ENCODE measurements around the gene STAG1.
A peak's percentile ranks its signal among the peaks of the same experiment; 100 is the strongest.
"Not testable (repeated sequence)": the region's sequence is repeated elsewhere in the genome, so short reads cannot be mapped to it uniquely, and the experiment has no call there.

STAG1 gene

DNA sequence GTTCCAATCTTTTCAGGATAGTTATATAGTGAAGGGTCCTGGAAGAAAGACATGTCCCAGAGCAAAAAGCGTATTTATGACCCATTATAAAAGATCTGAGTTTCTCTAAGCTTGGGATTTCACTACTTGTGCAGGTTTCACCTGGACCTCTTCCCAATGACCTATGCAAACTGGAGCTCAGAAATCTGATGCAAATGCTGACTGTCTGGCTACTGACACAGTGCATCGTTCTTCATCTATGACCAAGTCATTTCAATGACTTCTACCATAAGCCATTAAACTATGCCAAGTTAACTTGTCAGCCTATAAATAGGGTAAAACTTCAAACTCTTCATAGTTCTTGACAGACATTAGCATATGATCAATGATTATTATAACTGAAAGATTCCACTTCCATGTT lies 11.1 kb downstream of the STAG1 start:
- no peak for DNase-seq

DNA sequence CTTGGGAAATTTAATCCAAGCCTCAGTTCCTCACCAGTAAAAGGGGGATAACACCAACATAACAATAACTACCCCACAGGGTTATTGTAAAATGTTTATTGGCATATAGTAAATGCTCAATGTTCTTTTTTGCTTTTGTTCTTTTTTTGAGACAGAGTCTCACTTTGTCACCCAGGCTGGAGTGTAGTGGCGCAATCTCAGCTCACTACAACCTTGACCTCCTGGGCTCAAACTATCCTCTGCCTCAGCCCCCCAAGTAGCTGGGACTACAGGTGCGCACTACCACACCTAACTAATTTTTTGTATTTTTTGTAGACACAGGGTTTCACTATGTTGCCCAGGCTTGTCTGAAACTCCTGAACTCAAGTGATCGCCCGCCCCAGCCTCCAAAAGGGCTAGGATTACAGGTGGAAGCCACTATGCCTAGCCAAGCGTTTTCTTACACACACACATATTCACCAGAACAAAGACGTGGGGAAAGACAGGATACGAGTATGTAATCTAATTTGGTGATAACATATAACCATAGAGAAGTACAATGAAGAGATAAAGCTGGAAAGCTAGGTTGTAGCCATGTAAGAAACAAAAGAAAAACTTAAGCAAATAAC lies 11.7 kb downstream of the STAG1 start:
- DNase-seq = no peak

DNA sequence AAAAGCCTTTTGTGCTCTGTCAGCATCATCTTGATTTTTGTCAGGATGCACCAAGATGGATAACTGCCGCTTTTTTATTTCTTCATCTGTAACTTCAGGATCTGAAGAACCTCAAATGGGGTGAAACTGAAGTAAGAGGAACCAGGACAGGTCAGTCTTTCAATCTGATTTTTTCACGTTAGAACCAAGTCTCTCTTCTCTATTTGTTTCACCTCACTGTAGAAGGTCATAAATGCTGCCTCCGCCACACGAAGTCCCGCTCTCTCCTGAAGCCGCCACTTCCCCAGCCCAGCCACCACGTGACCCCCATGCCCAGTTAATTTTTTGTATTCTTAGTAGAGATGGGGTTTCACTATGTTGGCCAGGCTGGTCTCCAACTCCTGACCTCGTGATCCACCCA lies 15.2 kb downstream of the STAG1 start:
- DNase-seq = not testable (repeated sequence)

DNA sequence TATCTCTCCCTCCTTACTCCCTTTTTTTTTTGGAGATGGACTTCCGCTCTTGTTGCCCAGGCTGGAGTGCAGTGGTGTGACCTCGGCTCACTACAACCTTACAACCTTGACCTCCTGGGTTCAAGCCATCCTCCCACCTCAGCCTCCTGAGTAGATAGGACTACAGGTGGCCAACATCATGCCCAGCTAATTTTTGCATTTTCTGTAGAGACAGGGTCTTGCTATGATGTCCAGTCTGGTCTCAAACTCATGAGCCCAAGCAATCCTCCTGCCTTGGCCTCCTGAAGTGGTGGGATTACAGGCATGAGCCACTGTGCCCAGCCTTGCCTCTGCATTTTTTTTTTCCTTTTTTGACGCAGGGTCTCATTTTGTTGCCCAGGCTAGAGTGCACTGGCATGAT lies 17.1 kb downstream of the STAG1 start:
- DNase-seq = no peak

DNA sequence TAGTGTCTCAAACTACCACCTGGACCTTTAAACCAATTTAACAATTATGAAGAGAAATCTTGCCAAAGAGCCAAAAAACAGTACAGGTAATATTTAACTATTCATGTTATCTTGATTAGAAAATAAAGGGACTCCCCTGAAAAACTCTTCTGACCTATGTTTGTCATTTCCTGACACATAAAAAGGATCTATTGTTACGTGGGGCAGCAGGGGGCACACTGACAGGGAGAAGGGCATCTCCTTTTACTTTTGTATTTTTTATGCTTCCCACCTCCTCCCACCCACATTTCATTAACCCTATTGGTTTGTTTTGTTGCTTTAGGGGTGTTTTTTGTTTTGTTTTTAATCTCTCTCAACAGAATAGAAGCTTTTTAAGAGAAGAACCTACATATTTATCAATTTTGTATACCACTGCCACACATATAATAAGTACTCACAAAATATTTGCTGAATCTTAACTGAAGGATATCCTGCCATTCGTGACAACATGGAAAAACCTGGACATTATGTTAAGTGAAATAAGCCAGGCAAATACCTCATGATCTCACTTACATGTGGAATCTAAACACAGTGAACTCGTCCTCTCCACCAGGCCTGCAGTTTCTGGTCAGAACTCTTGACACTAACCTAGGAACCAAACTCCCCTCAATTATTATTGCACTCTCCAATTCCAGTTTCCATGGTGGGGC lies 17.7 kb downstream of the STAG1 start:
- no peak for DNase-seq

DNA sequence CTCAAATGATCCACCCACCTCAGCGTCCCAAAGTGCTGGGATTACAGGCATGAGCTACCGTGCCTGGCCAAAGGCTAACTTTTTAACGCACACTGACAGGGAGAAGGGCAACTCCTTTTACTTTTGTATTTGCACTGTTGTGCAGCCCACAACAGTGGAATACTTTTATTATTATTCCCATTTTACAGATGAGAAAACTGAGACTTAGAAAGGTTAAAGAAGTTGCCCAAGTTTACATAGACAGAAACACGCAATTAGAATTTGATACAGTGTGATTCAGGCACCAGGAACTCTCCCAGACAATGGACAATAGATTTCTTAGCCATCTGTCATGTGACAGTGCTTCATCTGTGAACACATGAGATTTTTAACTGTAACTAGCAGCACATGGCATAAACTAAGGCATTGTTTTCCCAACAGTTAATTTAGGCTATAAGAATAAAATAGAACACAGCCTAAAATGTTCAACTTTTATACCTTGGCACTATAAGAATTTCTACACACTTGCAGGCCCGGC lies 18.8 kb downstream of the STAG1 start:
- DNase-seq = no peak

DNA sequence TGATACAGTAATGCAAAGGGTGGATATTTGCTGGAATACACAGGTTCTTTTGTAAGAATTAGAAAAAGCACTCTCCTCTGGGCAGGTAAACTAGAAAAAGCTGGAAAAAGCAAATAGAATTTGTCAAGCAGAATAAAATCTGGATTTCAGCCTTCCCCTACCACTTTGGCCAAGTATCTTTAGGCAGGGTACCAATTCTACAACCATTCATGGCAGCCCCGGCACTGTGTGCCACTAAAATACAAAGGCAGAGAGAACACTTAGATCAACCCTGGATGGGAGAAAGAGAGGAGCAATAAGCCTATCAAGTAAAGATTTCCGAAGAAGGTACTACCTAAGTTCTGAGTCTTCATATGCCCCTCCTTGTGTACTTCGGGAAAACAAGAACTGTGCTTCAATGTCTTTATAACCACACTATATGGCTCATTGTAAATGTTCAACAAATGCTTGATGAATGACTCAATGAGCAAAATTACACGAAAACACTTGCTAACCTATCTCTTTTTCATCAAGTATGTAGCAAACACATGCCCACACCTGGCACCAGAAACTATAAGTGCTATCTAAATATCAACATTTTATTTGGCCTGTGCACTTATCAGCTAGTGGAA lies 20.8 kb downstream of the STAG1 start:
- no peak for DNase-seq

DNA sequence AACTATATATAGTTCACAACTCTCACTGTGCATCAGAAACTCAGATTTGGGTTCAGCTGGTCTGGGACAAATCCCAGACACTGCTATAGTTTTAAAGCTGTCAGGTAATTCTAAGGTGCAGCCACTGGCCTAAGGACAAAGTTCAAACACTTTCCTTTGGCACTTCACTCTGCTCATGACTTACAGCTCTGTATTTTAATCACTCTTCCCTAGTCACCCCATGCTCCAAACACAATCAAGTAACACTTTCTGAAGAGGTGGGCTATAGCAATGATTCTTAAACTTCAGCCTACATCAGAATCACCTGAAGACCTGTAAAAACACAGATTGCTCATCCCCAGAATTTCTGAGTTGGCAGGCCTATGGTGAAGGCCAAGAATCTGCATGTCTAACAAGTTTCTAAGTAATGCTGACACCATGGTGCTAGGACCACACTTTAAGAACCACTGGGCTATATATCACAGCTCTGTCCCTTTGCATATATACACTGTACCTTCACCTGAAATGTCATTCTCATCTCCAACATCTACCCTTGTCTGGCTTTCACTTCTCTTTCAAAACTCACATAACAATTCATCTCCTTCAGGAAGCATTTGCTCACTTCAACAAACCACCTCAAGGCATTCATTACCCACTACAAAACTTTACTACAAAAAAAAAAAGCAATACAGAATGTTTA lies 21.4 kb downstream of the STAG1 start:
- no peak for DNase-seq

DNA sequence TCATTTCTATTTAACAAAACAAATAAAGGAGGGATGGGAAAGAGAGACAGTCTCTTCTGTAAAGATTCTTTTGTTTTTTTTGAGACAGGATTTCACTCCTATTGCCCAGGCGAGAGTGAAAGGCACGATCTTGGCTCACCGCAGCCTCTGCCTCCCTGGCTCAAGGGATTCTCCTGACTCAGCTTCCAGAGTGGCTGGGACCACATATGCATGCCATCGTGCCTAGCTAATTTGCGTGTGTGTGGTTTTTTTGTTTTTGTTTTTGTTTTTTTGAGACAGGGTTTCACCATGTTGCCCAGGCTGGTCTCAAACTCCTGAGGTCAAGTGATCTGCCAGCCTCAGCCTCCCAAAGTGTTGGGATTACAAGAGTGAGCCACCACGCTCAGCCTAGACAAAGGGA lies 23.3 kb downstream of the STAG1 start:
- DNase-seq = no peak

DNA sequence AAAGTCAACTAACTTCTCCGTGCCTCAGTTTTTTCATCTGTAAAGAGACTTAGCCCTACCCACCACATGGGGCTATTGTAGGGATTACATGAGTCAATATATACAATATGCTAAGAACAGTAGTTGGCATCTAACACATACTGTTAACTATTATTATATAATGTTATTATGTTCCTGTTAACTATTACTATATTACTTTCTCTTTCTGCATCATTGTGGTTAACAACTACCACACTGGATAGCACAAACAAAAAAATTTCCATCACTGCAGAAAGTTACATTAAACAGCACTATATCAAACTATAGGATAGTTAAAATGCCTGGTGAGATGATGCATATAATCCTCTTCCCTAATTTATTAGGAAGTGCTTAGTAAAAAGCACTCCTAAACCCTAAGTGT lies 23.7 kb downstream of the STAG1 start:
- no peak for DNase-seq

DNA sequence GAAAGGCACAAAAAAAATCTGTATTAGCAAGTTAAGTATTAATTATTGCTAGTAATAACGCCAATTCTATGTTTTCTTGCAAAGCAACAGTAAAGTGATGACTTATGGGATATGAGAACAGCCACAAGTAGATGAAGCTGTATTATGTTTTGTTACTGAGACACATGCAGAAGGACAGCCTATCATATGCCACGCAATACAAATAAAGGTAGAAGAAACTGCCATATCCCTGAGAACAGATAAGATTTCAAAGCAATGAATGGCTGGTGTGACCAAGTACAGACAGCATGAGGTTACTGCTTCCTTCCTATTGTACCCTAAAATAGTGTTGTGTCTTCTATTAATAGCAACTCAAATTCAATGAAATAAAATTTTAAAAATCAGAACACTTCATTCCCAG lies 26.7 kb downstream of the STAG1 start:
- no peak for DNase-seq

DNA sequence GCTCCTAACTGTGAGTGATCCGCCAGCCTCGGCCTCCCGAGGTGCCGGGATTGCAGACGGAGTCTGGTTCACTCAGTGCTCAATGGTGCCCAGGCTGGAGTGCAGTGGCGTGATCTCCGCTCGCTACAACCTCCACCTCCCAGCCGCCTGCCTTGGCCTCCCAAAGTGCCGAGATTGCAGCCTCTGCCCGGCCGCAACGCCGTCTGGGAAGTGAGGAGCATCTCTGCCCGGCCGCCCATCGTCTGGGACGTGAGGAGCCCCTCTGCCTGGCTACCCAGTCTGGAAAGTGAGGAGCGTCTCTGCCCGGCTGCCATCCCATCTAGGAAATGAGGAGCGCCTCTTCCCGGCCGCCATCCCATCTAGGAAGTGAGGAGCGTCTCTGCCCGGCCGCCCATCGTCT lies 29.3 kb downstream of the STAG1 start:
- not testable (repeated sequence) for DNase-seq

DNA sequence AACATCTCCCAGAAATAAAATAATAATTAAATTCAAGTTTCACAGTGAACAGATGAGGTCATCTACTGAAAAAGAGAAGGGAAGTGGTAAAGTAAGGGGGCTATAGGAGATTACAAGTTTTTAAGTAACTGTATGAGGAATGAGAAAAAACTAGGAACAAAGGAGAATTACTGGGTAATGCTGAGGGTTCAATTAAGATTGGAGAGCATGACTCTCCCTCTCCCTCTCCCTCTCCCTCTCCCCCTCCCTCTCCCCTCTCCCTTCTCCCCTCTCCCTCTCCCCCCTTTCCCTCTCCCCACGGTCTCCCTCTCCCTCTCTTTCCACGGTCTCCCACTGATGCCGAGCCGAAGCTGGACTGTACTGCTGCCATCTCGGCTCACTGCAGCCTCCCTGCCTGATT lies 29.8 kb downstream of the STAG1 start:
- DNase-seq = not testable (repeated sequence)

DNA sequence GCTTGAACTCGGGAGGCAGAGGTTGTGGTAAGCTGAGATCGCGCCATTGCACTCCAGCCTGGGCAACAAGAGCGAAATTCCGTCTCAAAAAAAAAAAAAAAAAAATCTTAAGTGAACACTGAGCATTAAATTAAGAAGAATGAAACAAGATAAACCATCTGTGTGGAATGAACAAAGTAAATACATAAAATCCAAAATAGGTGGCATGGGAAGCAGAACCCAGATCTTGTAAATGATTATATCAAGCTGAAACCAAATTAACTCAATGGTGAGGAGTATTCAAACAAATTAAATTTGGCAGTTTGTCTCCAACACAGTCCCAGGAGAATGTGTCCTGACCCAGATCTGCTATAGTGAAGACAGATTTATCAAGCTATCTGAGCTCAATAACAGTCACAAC lies 32.1 kb downstream of the STAG1 start:
- no peak for DNase-seq

DNA sequence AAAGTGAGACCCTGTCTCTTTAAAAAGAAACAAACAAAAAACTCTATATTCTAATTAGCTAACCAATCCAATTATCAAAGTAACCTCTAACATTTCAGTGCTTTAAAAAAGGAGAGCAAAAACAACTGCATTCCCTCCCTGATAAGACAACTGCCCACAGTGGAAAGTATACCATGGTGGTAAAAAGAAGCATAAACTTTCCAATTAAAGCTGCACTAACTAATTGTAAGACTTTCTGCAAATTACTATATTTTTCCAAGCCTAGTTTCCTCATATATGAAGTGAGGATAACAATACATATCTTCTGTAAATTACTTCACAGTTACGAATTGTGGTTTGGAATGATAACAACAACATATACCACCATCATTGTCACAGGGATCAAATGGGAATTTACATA lies 35.5 kb downstream of the STAG1 start:
- DNase-seq = no peak

DNA sequence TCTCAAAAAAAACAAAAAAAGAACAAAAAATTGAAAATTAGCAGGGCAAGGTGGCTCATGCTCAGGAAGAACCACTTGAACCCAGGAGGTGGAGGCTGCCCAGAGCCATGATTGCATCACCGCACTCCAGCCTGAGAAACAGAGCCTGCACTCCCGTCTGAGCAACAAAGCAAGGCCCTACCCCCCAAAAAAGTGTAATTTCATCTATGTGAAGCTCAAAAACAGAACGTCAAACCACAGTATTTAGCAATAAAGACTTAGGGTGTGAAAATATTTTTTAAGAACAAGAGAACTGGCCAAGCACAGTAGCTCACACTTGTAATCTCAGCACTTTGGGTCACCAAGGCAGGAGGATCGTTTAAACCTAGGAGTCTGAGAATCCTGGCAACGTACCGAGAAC lies 38.2 kb downstream of the STAG1 start:
- no peak for DNase-seq

DNA sequence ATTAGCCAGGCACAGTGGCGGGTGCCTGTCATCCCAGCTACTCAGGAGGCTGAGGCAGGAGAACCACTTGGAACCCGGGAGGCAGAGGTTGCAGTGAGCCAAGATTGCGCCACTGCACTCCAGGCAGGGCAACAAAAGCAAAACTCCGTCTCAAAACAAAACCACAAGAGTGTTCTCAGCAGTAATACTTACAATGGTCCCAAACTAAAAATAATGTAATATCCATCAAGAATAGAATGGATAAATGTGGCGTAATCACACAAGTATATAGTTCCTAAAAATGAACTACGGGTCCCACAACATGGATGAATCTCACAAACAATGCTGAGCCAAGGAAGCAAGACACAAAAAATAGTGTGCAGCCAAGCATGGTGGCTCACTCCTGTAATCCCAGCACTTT lies 39.2 kb downstream of the STAG1 start:
- DNase-seq = no peak

DNA sequence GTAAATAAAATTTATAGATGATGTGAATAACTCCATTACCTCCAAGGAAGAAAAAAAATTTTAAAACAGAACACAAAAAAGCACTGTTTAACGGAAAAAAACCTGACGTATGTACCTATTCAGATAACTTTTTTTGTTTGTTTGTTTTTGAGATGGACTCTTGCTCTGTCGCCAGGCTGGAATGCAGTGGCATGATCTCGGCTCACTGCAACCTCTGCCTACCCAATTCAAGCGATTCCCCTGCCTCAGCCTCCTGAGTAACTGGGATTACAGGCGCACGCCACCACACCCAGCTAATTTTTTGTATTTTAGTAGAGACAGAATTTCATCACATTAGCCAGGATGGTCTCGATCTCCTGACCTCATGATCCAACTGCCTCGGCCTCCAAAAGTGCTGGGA lies 40.3 kb downstream of the STAG1 start:
- DNase-seq = not testable (repeated sequence)

DNA sequence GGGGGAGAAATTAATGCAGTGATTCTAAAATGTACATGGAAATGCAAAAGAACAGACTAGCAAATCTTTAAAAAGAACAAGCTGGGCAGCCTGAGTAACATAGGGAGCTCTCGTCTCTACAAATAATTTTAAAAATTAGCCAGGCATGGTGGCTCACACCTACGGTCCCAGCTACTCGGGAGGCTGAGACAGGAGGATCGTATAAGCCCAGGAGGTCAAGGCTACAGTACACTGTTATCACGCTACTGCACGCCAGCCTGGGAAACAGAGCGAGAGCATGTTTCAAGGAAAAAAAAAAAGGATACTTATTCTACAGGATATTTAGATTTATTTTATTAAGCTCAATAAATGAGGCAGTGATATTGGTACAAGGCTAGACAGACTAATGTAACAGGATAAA lies 40.9 kb downstream of the STAG1 start:
- DNase-seq = no peak

DNA sequence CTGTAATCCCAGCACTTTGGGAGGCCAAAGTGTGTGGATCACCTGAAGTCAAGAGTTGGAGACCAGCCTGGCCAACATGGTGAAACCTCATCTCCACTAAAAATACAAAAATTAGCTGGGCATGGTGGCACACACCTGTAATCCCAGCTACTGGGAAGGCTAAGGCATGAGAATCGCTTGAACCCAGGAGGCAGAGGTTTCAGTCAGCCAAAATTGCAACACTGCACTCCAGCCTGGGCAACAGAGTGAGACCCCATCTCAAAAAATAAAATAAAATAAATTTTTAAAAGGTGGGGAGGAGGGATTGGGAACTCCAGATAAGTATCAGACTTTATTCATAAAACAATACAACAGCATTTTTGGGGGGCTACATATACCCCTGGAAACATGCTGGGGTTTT lies 42.4 kb downstream of the STAG1 start:
- not testable (repeated sequence) for DNase-seq

DNA sequence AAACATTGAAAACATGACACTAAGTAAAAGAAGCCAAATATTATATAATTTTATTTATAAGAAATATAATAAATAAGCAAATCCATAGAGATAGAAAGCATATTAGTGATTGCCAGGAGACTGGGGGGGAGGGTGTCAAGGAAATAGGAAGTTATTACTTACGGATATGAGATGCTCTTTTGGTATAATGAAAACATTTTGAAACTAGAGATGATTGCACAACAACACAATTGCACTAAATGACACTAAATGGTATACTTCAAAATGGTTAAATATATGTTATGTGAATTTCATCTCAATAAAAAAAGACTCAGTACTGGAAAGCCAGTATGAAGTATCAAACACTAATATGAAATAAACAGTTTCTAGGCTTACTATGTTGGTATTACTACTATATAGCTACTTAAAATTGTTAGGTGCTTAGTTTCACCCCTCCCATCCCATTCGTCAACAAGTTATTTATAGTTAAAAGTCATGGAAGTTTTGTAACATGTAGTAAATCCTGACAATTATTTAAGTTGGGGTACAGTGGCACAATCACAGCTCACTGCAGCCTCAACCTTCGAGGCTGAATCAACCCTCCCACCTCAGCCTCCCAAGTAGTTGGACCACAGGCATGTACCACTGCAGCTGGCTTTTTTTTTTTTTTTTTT lies 43.7 kb downstream of the STAG1 start:
- DNase-seq = no peak

DNA sequence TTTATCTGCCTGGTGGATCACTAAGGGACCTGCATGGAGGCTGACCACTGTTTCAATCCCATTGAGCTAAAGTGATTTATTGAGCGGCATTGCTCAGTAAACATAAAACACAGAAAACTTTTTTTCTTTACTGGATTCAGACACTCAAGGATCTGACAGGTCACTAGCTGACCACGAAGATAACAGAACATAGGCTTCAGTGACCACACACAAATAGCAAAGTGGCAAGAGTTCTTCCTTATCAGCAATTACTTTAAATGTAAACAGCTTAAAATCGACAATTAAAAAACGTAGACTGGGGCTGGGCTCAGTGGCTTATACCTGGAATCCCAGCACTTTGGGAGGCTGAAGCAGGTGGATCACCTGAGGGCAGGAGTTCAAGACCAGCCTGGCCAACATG lies 48.7 kb downstream of the STAG1 start:
- peak; percentile 22 for DNase-seq

DNA sequence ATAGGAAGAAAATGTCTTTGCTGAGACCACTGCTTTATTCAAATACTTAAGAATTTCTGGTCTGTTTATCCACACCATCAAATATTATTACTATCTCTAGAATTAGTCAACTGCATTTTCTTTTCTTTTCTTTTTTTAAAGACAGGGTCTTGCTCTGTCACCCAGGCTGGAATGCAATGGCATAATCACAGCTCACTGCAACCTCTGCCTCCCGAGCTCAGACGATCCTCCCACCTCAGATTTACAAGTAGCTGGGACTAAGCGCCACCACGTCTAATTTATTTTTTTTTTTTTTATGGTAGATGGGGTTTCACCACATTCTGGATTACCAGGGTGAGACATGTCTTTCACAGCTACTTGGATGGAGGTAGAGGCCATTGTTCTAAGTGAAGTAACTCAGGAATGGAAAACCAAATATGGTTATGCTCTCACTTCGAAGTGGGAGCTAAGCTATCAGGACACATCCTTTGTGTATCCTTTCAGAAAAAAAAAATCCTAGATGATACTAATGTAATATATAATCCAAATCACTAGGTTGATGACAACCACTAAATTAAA lies 52.8 kb downstream of the STAG1 start:
- DNase-seq = no peak

All from NCI-H226 (cell line).